GM13977 (cell line): Measurements from ENCODE around the gene SUN2.
A peak's percentile ranks its signal among the peaks of the same experiment; 100 is the strongest.

ENCODE experiments used
- DNase-seq: peaks from one replicate; pipeline ENCODE4 v3.0.0; 2012; ENCODE audit warnings: low spot score
- in situ Hi-C: fragments of 300-500 bp; cut with MboI; formaldehyde crosslinking; loops from one replicate; pipeline ENCODE4 v1.12.0; 2022; ENCODE audit warnings: low sequenced_read_pairs, low pct_unique_long_range_greater_than_20kb, mixed read lengths, inconsistent platforms; ENCODE audit not compliant: unreplicated experiment
- TF ChIP-seq, protein P1 (sequence below): IDR thresholded peaks from 2 replicates; pipeline ENCODE4 v1.5.1; 2012; ENCODE audit warnings: mild to moderate bottlenecking, control low read depth; ENCODE audit not compliant: insufficient read depth; ENCODE audit errors: extremely low read depth, missing control alignments

The SUN2 gene

DNA sequence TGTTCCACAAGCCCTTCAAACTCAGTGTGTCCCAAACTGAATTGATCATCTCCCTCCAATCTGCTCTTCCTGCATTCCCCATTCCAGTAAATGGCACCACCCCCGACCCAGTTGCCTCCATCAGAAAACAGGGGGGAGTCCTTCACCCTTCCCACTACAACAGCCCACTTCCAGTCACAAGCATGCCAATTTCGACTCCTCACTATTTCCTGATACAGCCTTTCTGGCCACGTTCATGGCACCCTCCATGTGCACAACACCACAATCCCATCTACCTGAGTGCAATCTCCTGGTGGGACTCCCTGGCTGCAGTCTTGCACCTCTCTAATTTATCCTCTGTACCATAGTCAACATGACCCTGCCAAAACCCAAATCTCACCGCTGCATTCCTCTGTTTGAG lies 39.8 kb upstream of the SUN2 start:
- in situ Hi-C loops, result no loop called here
- DNase-seq, result no peak
- TF ChIP-seq, protein P1, sequence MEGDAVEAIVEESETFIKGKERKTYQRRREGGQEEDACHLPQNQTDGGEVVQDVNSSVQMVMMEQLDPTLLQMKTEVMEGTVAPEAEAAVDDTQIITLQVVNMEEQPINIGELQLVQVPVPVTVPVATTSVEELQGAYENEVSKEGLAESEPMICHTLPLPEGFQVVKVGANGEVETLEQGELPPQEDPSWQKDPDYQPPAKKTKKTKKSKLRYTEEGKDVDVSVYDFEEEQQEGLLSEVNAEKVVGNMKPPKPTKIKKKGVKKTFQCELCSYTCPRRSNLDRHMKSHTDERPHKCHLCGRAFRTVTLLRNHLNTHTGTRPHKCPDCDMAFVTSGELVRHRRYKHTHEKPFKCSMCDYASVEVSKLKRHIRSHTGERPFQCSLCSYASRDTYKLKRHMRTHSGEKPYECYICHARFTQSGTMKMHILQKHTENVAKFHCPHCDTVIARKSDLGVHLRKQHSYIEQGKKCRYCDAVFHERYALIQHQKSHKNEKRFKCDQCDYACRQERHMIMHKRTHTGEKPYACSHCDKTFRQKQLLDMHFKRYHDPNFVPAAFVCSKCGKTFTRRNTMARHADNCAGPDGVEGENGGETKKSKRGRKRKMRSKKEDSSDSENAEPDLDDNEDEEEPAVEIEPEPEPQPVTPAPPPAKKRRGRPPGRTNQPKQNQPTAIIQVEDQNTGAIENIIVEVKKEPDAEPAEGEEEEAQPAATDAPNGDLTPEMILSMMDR, result no peak

GRCh38 chr22:38793721-38794466 lies 38.1 kb upstream of the SUN2 start, which contains the start of gene DNAL4:
DNAL4 (minus strand) TSS chr22:38794143; CDS start chr22:38782731, 11,412 bp downstream.
- in situ Hi-C loops, result no loop called here

DNA sequence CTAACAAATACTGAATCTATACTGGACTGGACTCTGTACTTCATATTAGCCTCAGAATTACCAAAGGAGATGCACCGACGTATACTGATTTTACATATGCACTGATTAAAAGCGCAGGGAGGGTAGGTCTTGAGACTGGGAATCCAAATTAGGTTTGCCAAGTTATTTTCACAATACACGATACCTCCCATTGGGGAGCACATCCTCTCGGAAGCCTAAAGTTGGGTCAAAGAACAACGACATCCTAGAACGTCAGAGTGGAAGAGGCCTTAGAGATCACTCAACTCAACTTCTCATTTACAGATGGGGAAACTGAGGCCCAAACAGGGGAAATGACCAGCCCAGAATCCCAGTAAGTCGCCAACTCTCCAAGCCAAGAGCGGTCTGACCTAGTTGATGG lies 37.5 kb upstream of the SUN2 start:
- in situ Hi-C loops, result no loop called here
- TF ChIP-seq, protein P1, result no peak
- DNase-seq, result no peak

More at GRCh38 chr22:38793721-38794466, 38.1 kb upstream of the SUN2 start, which contains the start of gene DNAL4:
- DNase-seq, result peak; percentile 99
- TF ChIP-seq, protein P1, result no peak

GRCh38 chr22:38792833-38793232 lies 37.0 kb upstream of the SUN2 start:
- no peak for DNase-seq
- in situ Hi-C loops, result no loop called here
- TF ChIP-seq, protein P1, result no peak

GRCh38 chr22:38789606-38790005 lies 33.8 kb upstream of the SUN2 start:
- no peak for DNase-seq
- in situ Hi-C loops, result no loop called here
- TF ChIP-seq, protein P1, result no peak

GRCh38 chr22:38788846-38789245 lies 33.0 kb upstream of the SUN2 start:
- TF ChIP-seq, protein P1, result no peak
- in situ Hi-C loops, result no loop called here
- no peak for DNase-seq
